ENCODE results near the gene SLC6A11.

SLC6A11 gene

GRCh38 chr3:10845001-10845761 is 29.2 kb downstream of the SLC6A11 start:
- no peak for DNase-seq

GRCh38 chr3:10845839-10846656 is 30.0 kb downstream of the SLC6A11 start:
- DNase-seq: peak in 1 of 2 experiments; percentile 2

GRCh38 chr3:10846657-10846975 is 30.6 kb downstream of the SLC6A11 start:
- DNase-seq: no peak

- no peak for DNase-seq
Measured at GRCh38 chr3:10848261-10848660, 32.2 kb downstream of the SLC6A11 start.

GRCh38 chr3:10852066-10852808 is 36.2 kb downstream of the SLC6A11 start:
- no peak for DNase-seq

- DNase-seq: no peak
Measured at GRCh38 chr3:10855083-10855870, 39.2 kb downstream of the SLC6A11 start.

- no peak for DNase-seq
Measured at GRCh38 chr3:10855871-10856662, 40.0 kb downstream of the SLC6A11 start.

- DNase-seq: no peak
Measured at GRCh38 chr3:10857235-10857634, 41.2 kb downstream of the SLC6A11 start.

- DNase-seq: no peak
Measured at GRCh38 chr3:10858091-10858490, 42.1 kb downstream of the SLC6A11 start.

GRCh38 chr3:10867384-10867783 is 51.4 kb downstream of the SLC6A11 start:
- no peak for DNase-seq

- DNase-seq: no peak
Measured at GRCh38 chr3:10869460-10869859, 53.4 kb downstream of the SLC6A11 start.

- no peak for DNase-seq
Measured at GRCh38 chr3:10870296-10870695, 54.3 kb downstream of the SLC6A11 start.

GRCh38 chr3:10873415-10873814 is 57.4 kb downstream of the SLC6A11 start:
- DNase-seq: no peak

GRCh38 chr3:10875914-10876313 is 59.9 kb downstream of the SLC6A11 start:
- no peak for DNase-seq

GRCh38 chr3:10876661-10877060 is 60.6 kb downstream of the SLC6A11 start:
- DNase-seq: no peak

GRCh38 chr3:10882851-10883250 is 66.8 kb downstream of the SLC6A11 start:
- DNase-seq: no peak

- no peak for DNase-seq
Measured at GRCh38 chr3:10883478-10884234, 67.6 kb downstream of the SLC6A11 start.

- no peak for DNase-seq
Measured at GRCh38 chr3:10887015-10887414, 71.0 kb downstream of the SLC6A11 start.

- no peak for DNase-seq
Measured at GRCh38 chr3:10888518-10889090, 72.6 kb downstream of the SLC6A11 start.

GRCh38 chr3:10889206-10889960 is 73.4 kb downstream of the SLC6A11 start:
- DNase-seq: no peak

All from AML-193 (cell line).